IPS-20b (cell line): ENCODE data around the gene SEMA5B.

ENCODE experiments used
- H3K27ac ChIP-seq: one replicate; pipeline ENCODE4 v1.5.1; 2013; ENCODE audit warnings: low read length
- H3K27me3 ChIP-seq: 2 replicates; pipeline ENCODE4 v1.6.1; 2013; ENCODE audit warnings: mild to moderate bottlenecking, low read length, inconsistent platforms; ENCODE audit not compliant: insufficient read depth
- H3K36me3 ChIP-seq: 2 replicates; pipeline ENCODE4 v1.6.1; 2013; ENCODE audit warnings: low read depth, mild to moderate bottlenecking, inconsistent platforms, low read length, moderate library complexity; ENCODE audit not compliant: insufficient read depth
- H3K4me1 ChIP-seq: 2 replicates; pipeline ENCODE4 v1.6.1; 2013; ENCODE audit warnings: mild to moderate bottlenecking, control low read depth, inconsistent platforms, low read length, moderate library complexity; ENCODE audit not compliant: insufficient read depth
- H3K4me3 ChIP-seq: 2 replicates; pipeline ENCODE4 v1.5.1; 2013; ENCODE audit warnings: mild to moderate bottlenecking, low read length, inconsistent platforms
- H3K9ac ChIP-seq: 2 replicates; pipeline ENCODE4 v1.6.1; 2013; ENCODE audit warnings: low read depth, mild to moderate bottlenecking, inconsistent platforms, low read length, moderate library complexity
- H3K9me3 ChIP-seq: 2 replicates; pipeline ENCODE4 v1.6.1; 2013; ENCODE audit warnings: mild to moderate bottlenecking, low read depth, low read length, inconsistent platforms; ENCODE audit not compliant: insufficient read depth

The SEMA5B gene

DNA sequence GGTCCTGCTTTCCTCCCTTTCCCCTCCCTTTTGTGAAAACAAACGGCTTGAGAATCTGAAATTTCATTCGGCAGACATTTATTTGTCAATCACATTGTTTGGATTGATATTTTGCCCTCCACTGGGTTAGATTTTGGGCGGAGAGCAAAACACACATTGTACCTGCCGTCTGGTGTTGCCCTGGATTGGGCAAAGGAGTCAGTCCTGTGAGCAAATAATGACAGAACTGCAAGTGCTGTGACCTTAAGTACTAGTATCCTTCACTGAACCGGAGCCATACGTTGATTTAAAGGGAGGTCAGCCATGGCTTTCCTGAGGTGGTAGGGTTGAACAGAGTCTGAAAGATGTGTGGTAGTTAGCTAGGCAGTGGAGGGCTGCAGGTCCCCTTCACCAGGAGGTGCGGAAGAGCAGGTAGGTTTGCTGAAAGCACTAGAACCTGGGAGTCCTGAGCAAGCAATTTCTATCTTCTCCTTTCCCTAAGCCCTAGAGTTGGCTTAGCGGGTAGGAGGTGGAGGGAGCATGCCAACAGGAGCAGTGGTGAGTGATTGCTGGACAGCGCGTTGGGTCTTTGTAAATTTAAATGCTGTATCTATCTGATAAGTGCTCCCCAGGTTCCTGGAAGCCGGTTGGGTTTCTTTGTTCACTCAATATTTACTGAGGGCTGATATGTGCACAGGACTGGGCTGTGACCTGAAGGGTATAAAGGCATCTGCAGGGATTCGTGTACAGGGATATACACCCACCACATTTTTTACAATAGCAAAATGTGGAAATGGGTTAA lies 41.2 kb upstream of the SEMA5B start:
- H3K36me3 ChIP-seq = no peaks in the 10 kb centered on the region
- peaks cover 10% of the 10 kb centered on the region for H3K4me1 ChIP-seq
- peak overlapping the region; percentile 79 for H3K4me3 ChIP-seq
- no peaks in the 10 kb centered on the region for H3K9me3 ChIP-seq
- H3K9ac ChIP-seq = peak overlapping the region; percentile 14; the same call in 1 of the 2 replicates
- H3K27me3 ChIP-seq = peaks cover 26% of the 10 kb centered on the region
- no peak overlapping the region for H3K27ac ChIP-seq

- Histone ChIP-seq H3K9me3 (no peaks in the 10 kb centered on the region), H3K9ac (peak overlapping the region; percentile 14; the same call in 1 of the 2 replicates), H3K4me3 (peak overlapping the region; percentile 79), H3K27me3 (peaks cover 26% of the 10 kb centered on the region), H3K36me3 (no peaks in the 10 kb centered on the region), H3K4me1 (peaks cover 10% of the 10 kb centered on the region), H3K27ac (no peak overlapping the region)
Measured at GRCh38 chr3:123067689-123068600, 40.4 kb upstream of the SEMA5B start.

GRCh38 chr3:123066896-123067688 lies 39.5 kb upstream of the SEMA5B start, which contains the start of gene PDIA5:
TSS of gene PDIA5 (plus strand) at chr3:123067025. CDS start at chr3:123067165, 140 bp downstream.
- Histone ChIP-seq H3K9ac (peak within 1 kb of the TSS; percentile 14; the same call in 1 of the 2 replicates), H3K4me3 (peak within 1 kb of the TSS; percentile 79), H3K4me1 (peaks cover 10% of the 10 kb centered on the region), H3K27ac (no peak within 1 kb of the TSS), H3K36me3 (no peaks in the 10 kb centered on the region), H3K27me3 (peaks cover 26% of the 10 kb centered on the region), H3K9me3 (no peaks in the 10 kb centered on the region)

DNA sequence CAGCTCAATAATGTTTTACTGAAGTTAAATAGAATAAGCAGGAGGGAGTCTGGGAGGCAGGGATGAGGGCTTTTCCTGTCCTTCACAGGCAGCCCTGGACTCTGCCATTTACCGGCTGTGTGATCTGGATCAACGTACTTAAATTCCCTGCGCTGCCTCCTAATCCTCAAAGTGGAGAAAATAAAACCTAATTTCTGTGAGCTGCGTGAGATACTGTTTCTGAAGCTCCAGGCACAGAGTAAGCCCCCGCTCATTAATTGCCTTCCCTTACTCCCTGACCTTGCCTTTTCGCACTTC lies 39.0 kb upstream of the SEMA5B start:
- Histone ChIP-seq H3K4me1 (peaks cover 10% of the 10 kb centered on the region), H3K9me3 (no peaks in the 10 kb centered on the region), H3K36me3 (no peaks in the 10 kb centered on the region), H3K9ac (no peak overlapping the region), H3K27ac (no peak overlapping the region), H3K4me3 (peak overlapping the region; percentile 23; the same call in 1 of the 2 replicates), H3K27me3 (peaks cover 26% of the 10 kb centered on the region)

GRCh38 chr3:123064914-123065313 lies 37.4 kb upstream of the SEMA5B start:
- Histone ChIP-seq H3K27ac (no peak overlapping the region), H3K4me1 (peaks cover 10% of the 10 kb centered on the region)

GRCh38 chr3:123064506-123064905 lies 36.9 kb upstream of the SEMA5B start:
- no peaks in the 10 kb centered on the region for H3K9me3 ChIP-seq
- no peaks in the 10 kb centered on the region for H3K36me3 ChIP-seq
- H3K9ac ChIP-seq = no peak overlapping the region
- H3K27me3 ChIP-seq = peaks cover 26% of the 10 kb centered on the region
- no peak overlapping the region for H3K27ac ChIP-seq
- no peak overlapping the region for H3K4me3 ChIP-seq
- peaks cover 10% of the 10 kb centered on the region for H3K4me1 ChIP-seq

More at GRCh38 chr3:123064914-123065313, 37.4 kb upstream of the SEMA5B start:
- H3K9me3 ChIP-seq = no peaks in the 10 kb centered on the region
- H3K4me3 ChIP-seq = no peak overlapping the region
- H3K9ac ChIP-seq = no peak overlapping the region
- H3K36me3 ChIP-seq = no peaks in the 10 kb centered on the region
- peaks cover 26% of the 10 kb centered on the region for H3K27me3 ChIP-seq

DNA sequence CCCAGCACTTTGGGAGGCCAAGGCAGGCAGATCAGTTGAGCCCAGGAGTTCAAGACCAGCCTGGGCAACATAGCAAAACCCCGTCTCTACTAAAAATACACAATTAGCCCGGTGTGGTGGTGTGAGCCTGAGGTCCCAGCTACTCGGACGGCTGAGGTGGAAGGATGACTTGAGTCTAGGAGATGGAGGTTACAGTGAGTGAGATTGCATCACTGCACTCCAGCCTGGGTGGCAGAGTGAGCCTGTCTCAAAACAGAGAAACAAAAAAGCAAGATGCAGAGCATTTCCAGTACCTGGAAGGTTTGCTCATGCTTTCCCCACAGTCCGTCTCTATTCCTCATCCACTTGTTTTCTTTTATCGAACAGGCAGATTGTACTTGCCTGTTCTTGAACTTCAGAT lies 35.5 kb upstream of the SEMA5B start:
- H3K4me3 ChIP-seq = no peak overlapping the region
- H3K36me3 ChIP-seq = no peaks in the 10 kb centered on the region
- no peak overlapping the region for H3K27ac ChIP-seq
- H3K9me3 ChIP-seq = no peaks in the 10 kb centered on the region
- H3K27me3 ChIP-seq = peaks cover 24% of the 10 kb centered on the region
- H3K4me1 ChIP-seq = no peaks in the 10 kb centered on the region; the same call in 1 of the 2 replicates
- H3K9ac ChIP-seq = no peak overlapping the region

GRCh38 chr3:123061856-123062255 lies 34.3 kb upstream of the SEMA5B start:
- Histone ChIP-seq H3K27ac (no peak overlapping the region), H3K27me3 (peaks cover 18% of the 10 kb centered on the region), H3K9ac (no peak overlapping the region), H3K4me3 (no peak overlapping the region), H3K4me1 (no peaks in the 10 kb centered on the region), H3K36me3 (no peaks in the 10 kb centered on the region), H3K9me3 (no peaks in the 10 kb centered on the region)

DNA sequence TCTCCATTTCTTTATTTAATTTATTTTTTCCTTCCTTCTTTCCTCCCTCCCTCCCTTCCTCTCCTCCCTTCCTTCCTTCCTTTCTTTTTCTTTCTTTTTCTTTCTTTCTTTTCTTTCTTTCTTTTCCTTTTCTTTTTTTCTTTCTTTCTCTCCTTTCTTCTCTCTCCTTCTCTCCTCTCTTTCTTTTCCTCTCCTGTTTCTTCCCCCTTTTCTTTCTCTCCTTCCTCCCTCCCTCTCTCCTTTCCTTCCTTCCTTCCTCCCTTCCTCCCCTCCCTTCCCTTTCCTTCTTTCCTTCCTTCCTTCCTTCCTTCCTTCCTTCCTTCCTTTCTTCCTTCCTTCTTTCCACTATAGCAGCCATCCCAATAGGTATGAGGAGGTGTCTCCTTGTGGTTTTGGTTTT lies 32.5 kb upstream of the SEMA5B start:
- H3K4me3 ChIP-seq = no peak overlapping the region
- no peaks in the 10 kb centered on the region for H3K36me3 ChIP-seq
- no peaks in the 10 kb centered on the region for H3K9me3 ChIP-seq
- H3K4me1 ChIP-seq = no peaks in the 10 kb centered on the region
- H3K27ac ChIP-seq = no peak overlapping the region
- H3K27me3 ChIP-seq = peaks cover 2% of the 10 kb centered on the region; the same call in 1 of the 2 replicates
- H3K9ac ChIP-seq = no peak overlapping the region

DNA sequence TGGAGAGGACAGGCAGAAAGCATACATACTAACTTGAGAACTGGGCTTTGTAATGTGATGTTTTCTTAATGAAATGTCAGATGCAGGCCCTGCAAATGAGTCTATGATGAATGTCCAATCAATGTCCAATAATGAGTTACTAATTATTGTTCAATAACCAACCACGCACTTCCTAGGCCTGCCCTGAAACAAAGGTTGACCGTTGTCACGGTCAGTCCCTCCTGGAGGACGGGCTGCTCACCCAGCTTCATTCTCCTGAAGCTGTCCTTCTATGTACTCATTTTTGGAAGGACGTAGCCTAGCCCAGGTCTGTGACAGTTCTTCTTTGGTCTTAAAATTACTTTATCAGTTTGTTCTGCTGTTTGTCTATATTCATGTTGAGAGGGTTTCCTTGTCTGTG lies 30.9 kb upstream of the SEMA5B start:
- H3K36me3 ChIP-seq = no peaks in the 10 kb centered on the region

GRCh38 chr3:123055352-123055751 lies 27.8 kb upstream of the SEMA5B start:
- Histone ChIP-seq H3K9me3 (no peaks in the 10 kb centered on the region), H3K4me3 (no peak overlapping the region), H3K9ac (no peak overlapping the region), H3K36me3 (no peaks in the 10 kb centered on the region), H3K4me1 (no peaks in the 10 kb centered on the region; the same call in 1 of the 2 replicates), H3K27ac (no peak overlapping the region), H3K27me3 (no peaks in the 10 kb centered on the region)

More for the DNA sequence above, 30.9 kb upstream of the SEMA5B start:
- Histone ChIP-seq H3K4me1 (no peaks in the 10 kb centered on the region), H3K27me3 (no peaks in the 10 kb centered on the region), H3K27ac (no peak overlapping the region), H3K4me3 (no peak overlapping the region), H3K9me3 (no peaks in the 10 kb centered on the region), H3K9ac (no peak overlapping the region)
